Kidney (tissue), 14 donors: ENCODE results near the gene GRID1. TPM values are rescaled to one million over a fixed set of nuclear protein-coding genes. Genes with fewer than 3 reads are reported as not detected.

Source experiments
- DNase-seq, 5 donors: peaks; one replicate each; pipeline ENCODE4 v3.0.0-alpha.2; 2013 to 2020
- FAIRE-seq: peaks from 2 replicates; lab custom pipeline; 2012; peaks lifted over from hg19 to GRCh38; lab: Jason Lieb, UNC
- H3K27ac ChIP-seq, 2 donors: one replicate each; pipeline ENCODE4 v1.7.0; 2013; ENCODE audit warnings: low read depth in 2 of 2, low read length in 2 of 2, inconsistent platforms in 1 of 2
- H3K27me3 ChIP-seq: one replicate; pipeline ENCODE4 v1.7.1; 2013; ENCODE audit warnings: low read length, inconsistent platforms; ENCODE audit not compliant: control insufficient read depth, insufficient read depth
- H3K36me3 ChIP-seq, 3 donors: one replicate each; pipeline versions ENCODE4 v1.7.0 to v1.7.1; 2013; ENCODE audit warnings: low read length in 3 of 3, control low read depth in 1 of 3, inconsistent platforms in 1 of 3; ENCODE audit not compliant: insufficient read depth in 3 of 3, control insufficient read depth in 2 of 3
- H3K4me1 ChIP-seq, 3 donors: one replicate each; pipeline versions ENCODE4 v1.7.0 to v1.7.1; 2013; ENCODE audit warnings: low read length in 3 of 3, inconsistent platforms in 1 of 3, low read depth in 1 of 3; ENCODE audit not compliant: control insufficient read depth in 2 of 3, insufficient read depth in 2 of 3
- H3K4me3 ChIP-seq, 3 donors: one replicate each; pipeline versions ENCODE4 v1.7.0 to v1.8.1; 2013; ENCODE audit warnings: low read length in 3 of 3, control low read depth in 1 of 3, inconsistent platforms in 1 of 3
- H3K9ac ChIP-seq, 3 donors: one replicate each; pipeline versions ENCODE4 v1.7.0 to v1.7.1; 2013; ENCODE audit warnings: low read length in 3 of 3, control low read depth in 1 of 3, inconsistent platforms in 1 of 3
- H3K9me3 ChIP-seq, 3 donors: one replicate each; pipeline versions ENCODE4 v1.7.0 to v1.7.1; 2013; ENCODE audit warnings: low read length in 3 of 3, control low read depth in 1 of 3, inconsistent platforms in 1 of 3; ENCODE audit not compliant: control insufficient read depth in 2 of 3, insufficient read depth in 1 of 3
- CTCF ChIP-seq: IDR thresholded peaks from 3 replicates; pipeline ENCODE4 v1.5.1; 2012; ENCODE audit warnings: mild to moderate bottlenecking, moderate library complexity, borderline replicate concordance; ENCODE audit not compliant: insufficient read depth; ENCODE audit errors: extremely low read depth
- intact Hi-C: fragments of 100-400 bp; cut with DNase I; formaldehyde crosslinking; loops from one replicate; pipeline ENCODE4 v1.11.1; 2022
- polyA plus RNA-seq: library from polyadenylated mRNA; stranded (reverse); fragments of 350-450 nt; fragmentation: Illumina TruSeq; extraction: RNeasy Lipid Tissue Mini Kit (QIAGEN cat#74804); gene quantifications from one replicate; pipeline ENCODE4 v1.2.3, GENCODE V29; 2014; ENCODE audit warnings: low read depth, low replicate concordance; ENCODE audit not compliant: insufficient read depth
- total RNA-seq: library from RNA; stranded (reverse); fragmentation: NEBNext Ultra II Directional; extraction: Animal tissue kit (Norgen Biotek cat#: 25700); gene quantifications from one replicate; pipeline ENCODE4 v1.2.1, GENCODE V29; 2021
- donor health status: control.
- donor health status: control.
- donor health status: control.
- donor health status: control.
- donor health status: control.
- donor health status: DM: yes; HTN: yes; CAD: no.
- donor health status: Normal renal cell carcinoma (clear cell type).

The GRID1 gene
- total and polyA plus RNA-seq, 2 donors from 2014 or later: 0.37 to 1.4 TPM

GRCh38 chr10:86345859-86346798 is 20.5 kb downstream of the GRID1 start:
- Histone ChIP-seq H3K27ac (no peak overlapping the region), H3K9ac (no peak overlapping the region), H3K4me3 (no peak overlapping the region), H3K9me3 (no peaks in the 10 kb centered on the region), H3K27me3 (no peaks in the 10 kb centered on the region), H3K4me1 (no peaks in the 10 kb centered on the region), H3K36me3 (no peaks in the 10 kb centered on the region)
- no peak for TF ChIP-seq CTCF
- intact Hi-C loops: no loop called here
- no peak for FAIRE-seq
- peak in 2 of 5 donors; percentile 46 to 59 for DNase-seq

GRCh38 chr10:86345296-86345858 is 21.2 kb downstream of the GRID1 start:
- H3K27ac ChIP-seq: no peak overlapping the region
- DNase-seq (peak in 2 of 5 donors; percentile 27 to 43), FAIRE-seq (no peak)
- H3K4me3 ChIP-seq: no peak overlapping the region
- no peaks in the 10 kb centered on the region for H3K9me3 ChIP-seq
- no peaks in the 10 kb centered on the region for H3K4me1 ChIP-seq
- intact Hi-C loops: no loop called here
- no peaks in the 10 kb centered on the region for H3K36me3 ChIP-seq
- H3K27me3 ChIP-seq: no peaks in the 10 kb centered on the region
- no peak overlapping the region for H3K9ac ChIP-seq
- TF ChIP-seq CTCF: no peak

- Histone ChIP-seq H3K27me3 (no peaks in the 10 kb centered on the region), H3K4me3 (no peak overlapping the region), H3K27ac (no peak overlapping the region), H3K36me3 (no peaks in the 10 kb centered on the region), H3K9ac (no peak overlapping the region), H3K9me3 (no peaks in the 10 kb centered on the region), H3K4me1 (no peaks in the 10 kb centered on the region)
- TF ChIP-seq CTCF: no peak
- intact Hi-C loops: no loop called here
- no peak for FAIRE-seq
- DNase-seq: peak in 2 of 5 donors; percentile 30 to 54
These were observed 21.9 kb downstream of the GRID1 start for GRCh38 chr10:86344714-86345161.
